C4-2B (cell line): ENCODE measurements around the gene APOL5.

Experiments used
- CTCF ChIP-seq: fragments of 450-650 bp; conservative IDR thresholded peaks from 2 replicates; pipeline ENCODE4 v1.5.1; 2017; ENCODE audit warnings: mild to moderate bottlenecking
- ZFX ChIP-seq: fragments of 450-650 bp; IDR thresholded peaks from 2 replicates; pipeline ENCODE4 v1.6.1; 2017

GRCh38 chr22:35688913-35689675 is 28.6 kb upstream of the APOL5 start:
- no peak for TF ChIP-seq CTCF
- no peak for TF ChIP-seq ZFX
